DMS53 treated with DMSO at 0.1 percent for 48 hours (cell line): ENCODE data around the gene LRRC61.
A peak's percentile ranks its signal among the peaks of the same experiment; 100 is the strongest.
"Not testable (repeated sequence)": the region's sequence is repeated elsewhere in the genome, so short reads cannot be mapped to it uniquely, and the experiment has no call there.

Experiments used
- DNase-seq: peaks from one replicate; lab custom pipeline; 2025; ENCODE audit not compliant: unreplicated experiment; lab: John Stamatoyannopoulos, UW

The LRRC61 gene

GRCh38 chr7:150381096-150381495 lies 57.9 kb downstream of the LRRC61 start:
- no peak for DNase-seq

DNA sequence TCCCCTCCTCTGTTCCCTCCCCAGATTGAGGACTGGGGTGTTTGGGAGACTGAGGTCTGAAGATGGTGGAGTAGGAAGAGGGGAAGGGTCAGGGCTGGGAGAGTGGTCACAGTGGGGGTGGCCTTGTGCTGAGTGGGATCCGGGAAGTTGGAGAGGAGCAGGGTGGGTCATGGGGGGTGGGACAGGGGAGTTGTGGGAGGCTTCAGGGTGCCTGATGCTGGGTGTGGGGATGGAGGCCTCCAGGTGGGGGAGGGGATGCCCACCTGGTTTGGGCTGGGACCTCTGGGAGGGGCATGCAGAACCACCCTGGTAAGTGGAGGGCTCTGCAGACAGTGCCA lies 58.6 kb downstream of the LRRC61 start:
- no peak for DNase-seq

GRCh38 chr7:150382123-150382843 lies 59.1 kb downstream of the LRRC61 start:
- DNase-seq: peak; percentile 87

DNA sequence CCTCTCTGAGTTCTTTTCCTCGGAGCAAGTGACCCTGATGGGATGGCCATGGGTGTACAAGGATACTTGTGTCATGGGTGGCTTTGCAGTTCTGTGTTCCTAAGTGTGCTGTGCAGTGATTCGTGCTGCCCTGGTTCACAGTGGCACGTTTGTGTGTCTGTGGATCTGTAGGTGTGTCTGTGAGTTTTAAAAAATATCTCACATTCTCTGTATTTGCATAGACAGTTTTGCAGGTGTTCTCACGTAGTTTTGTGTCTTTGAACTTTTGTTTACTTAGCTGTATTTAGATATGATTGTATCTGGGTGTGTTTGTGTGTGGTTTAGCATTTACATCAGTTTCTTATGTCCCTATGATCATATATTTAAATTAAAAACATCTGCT lies 59.7 kb downstream of the LRRC61 start:
- DNase-seq: peak; percentile 46

DNA sequence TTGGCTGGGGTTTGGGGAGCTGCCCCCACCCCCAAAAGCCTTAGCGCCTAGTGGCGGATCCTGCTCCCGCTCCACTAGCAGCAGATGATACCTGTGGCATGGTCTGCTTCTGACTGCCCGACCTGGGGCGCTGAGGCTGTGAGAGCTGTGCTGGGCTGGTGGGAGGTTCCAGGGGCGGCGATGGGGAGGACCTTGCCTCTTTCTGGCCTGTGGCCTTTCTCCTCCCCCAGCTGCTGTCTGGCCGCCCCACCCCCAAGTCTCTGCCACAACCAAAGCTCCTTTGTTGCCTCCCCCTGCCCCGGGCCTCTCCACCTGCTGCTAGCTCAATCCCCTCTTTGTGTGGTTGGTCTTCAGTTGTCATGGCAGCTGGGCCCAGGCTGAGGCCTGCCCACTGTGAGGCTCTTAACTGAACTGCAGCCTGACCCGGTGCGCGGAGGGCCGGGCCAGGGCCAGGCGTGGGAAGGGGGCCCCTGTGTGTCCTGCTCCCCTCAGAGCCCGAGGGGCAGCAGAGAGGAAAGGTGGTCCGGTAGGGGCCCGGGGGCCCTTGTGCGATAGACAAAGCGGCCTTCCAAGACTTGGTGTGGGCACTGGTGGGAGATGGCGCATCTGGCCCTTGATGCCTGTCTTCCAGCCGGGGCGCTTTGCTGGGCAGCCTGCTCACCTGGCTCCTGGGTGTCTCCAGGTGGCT lies 60.7 kb downstream of the LRRC61 start:
- DNase-seq: peak; percentile 92

DNA sequence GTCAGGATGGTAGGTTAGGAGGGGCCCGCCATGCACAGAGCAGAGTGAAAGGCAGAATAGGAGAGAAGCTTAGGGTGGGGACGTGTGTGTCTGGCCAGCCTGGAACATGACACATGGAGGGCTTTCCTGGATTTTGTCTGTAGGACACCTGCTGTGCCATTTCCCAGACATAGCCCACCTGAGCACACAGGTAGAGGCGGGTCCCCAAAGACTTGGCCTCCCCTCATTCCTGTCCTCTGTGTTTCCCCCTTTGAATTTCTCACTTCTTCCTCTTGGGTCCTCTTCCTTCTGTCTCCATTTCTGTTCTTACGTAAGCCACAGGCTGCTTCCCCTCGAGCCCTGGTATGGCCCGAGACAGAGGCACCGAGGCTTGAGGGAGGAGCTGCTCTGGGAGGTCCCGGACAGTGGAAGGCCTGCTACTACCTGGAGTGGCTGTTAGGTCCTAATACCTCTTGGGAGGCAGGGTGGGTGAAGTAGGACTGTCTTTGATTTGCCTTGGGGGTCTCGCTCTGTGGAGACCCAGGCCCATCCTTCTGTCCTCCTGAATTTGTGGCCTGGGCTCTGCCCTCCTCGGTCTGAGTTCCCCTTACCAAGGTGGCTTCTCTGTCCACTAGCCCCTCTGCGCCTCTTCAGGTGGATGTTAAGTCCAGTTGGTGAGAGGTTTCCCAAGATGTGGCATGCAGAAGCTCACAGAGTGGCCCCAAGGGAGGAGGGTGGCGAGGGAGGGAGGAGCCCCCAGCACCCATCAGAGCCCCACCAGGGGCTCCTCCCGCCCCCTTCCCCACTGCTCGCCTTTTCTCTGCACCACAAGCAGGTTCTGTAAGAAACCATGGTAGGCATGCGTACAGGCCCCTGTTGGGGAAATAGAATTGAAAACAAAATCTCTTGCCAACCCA lies 61.5 kb downstream of the LRRC61 start:
- no peak for DNase-seq

DNA sequence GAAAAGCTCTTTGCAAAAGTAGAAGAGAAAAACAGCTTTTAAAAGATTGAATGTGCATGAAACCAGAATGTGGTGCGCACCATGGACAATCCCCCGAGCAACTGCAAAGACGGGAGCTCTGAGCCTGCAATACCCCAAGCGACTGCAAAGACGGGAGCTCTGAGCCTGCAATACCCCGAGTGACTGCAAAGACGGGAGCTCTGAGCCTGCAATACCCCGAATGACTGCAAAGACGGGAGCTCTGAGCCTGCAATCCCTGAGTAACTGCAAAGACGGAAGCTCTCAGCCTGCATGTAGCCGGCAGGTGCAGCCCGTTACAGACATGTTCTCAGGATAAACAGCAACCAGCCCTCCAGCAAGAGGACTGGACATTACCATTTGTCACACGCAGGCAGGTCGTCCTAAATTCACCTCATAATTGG lies 62.2 kb downstream of the LRRC61 start:
- DNase-seq: no peak

GRCh38 chr7:150385884-150386283 lies 62.7 kb downstream of the LRRC61 start:
- DNase-seq: not testable (repeated sequence)
